D721Med (cell line): ENCODE measurements around the gene WSB1.
A peak's percentile ranks its signal among the peaks of the same experiment; 100 is the strongest.

ENCODE experiments used
- DNase-seq: peaks from one replicate; pipeline ENCODE4 v3.0.0; 2011; ENCODE audit warnings: low spot score; ENCODE audit not compliant: insufficient read length
- FAIRE-seq: peaks from 2 replicates; lab custom pipeline; 2011; peaks lifted over from hg19 to GRCh38; lab: Jason Lieb, UNC
- CTCF ChIP-seq: IDR thresholded peaks from 2 replicates; pipeline ENCODE4 v1.5.1; 2012; ENCODE audit warnings: mild to moderate bottlenecking, control low read depth; ENCODE audit not compliant: insufficient read depth; ENCODE audit errors: missing control alignments

Gene WSB1

GRCh38 chr17:27329146-27329805 is 35.4 kb downstream of the WSB1 start:
- DNase-seq (no peak), FAIRE-seq (no peak)
- TF ChIP-seq CTCF, result no peak

- no peak for TF ChIP-seq CTCF
- DNase-seq (no peak), FAIRE-seq (no peak)
Observed at GRCh38 chr17:27332047-27332393, 38.1 kb downstream of the WSB1 start.

GRCh38 chr17:27332485-27333409 is 38.8 kb downstream of the WSB1 start:
- TF ChIP-seq CTCF, result peak; percentile 95
- FAIRE-seq (no peak), DNase-seq (peak; percentile 71)

- FAIRE-seq, result no peak
Observed at GRCh38 chr17:27333410-27333980, 39.6 kb downstream of the WSB1 start.

GRCh38 chr17:27336184-27336583 is 42.3 kb downstream of the WSB1 start:
- no peak for TF ChIP-seq CTCF
- FAIRE-seq (no peak), DNase-seq (no peak)

More at GRCh38 chr17:27333410-27333980, 39.6 kb downstream of the WSB1 start:
- no peak for DNase-seq
- TF ChIP-seq CTCF, result no peak

GRCh38 chr17:27338536-27338985 is 44.6 kb downstream of the WSB1 start:
- no peak for FAIRE-seq
- no peak for TF ChIP-seq CTCF
- no peak for DNase-seq
